Measurements from ENCODE around the gene TOP3A. TPM values are rescaled to one million over a fixed set of nuclear protein-coding genes. Genes with fewer than 3 reads are reported as not detected.
A peak's percentile ranks its signal among the peaks of the same experiment; 100 is the strongest.

TOP3A gene
- total RNA-seq, 1 experiment from 2014 or later = 100 TPM

GRCh38 chr17:18362698-18363100 is 47.9 kb upstream of the TOP3A start:
- Histone ChIP-seq H3K4me3 (ENCODE audit: low read depth, low read length, poor library complexity, severe bottlenecking) (peak overlapping the region; percentile 87), H3K4me1 (ENCODE audit: insufficient read depth, low read length, poor library complexity, severe bottlenecking) (no peaks in the 10 kb centered on the region), H3K9me3 (ENCODE audit: low read depth, low read length, poor library complexity, severe bottlenecking) (no peaks in the 10 kb centered on the region), H3K27ac (ENCODE audit: low read depth, low read length, poor library complexity, severe bottlenecking) (peak overlapping the region; percentile 80), H3K27me3 (replicated peaks; ENCODE audit: insufficient read depth, low read depth, low read length, poor library complexity) (no peaks in the 10 kb centered on the region), H3K36me3 (ENCODE audit: insufficient read depth, low read length, poor library complexity, severe bottlenecking) (peaks cover 15% of the 10 kb centered on the region)
- CTCF ChIA-PET = no interaction called here
- BruUV-seq (replicated peaks) = TSS peak; percentile 58
- intact Hi-C loops (cut with micrococcal nuclease; ENCODE audit: unreplicated experiment) = loop anchor here (5.0 kb wide), 1 partner anchor 180 kb away; the partner anchor contains the start of gene ALKBH5
- TF ChIP-seq CTCF (conservative IDR thresholded peaks at IDR 0.05; ENCODE audit: low read depth, low read length) (no peak), EZH2 (IDR thresholded peaks at IDR 0.05; ENCODE audit: borderline replicate concordance, low read depth, low read length, poor library complexity, severe bottlenecking) (no peak)
- POLR2A ChIA-PET (ENCODE audit: low non-redundant PET) = interaction anchor here (0.6 kb wide), 1 partner anchor 62 kb away, joined by 4 read pairs; no protein-coding TSS in a partner anchor
- peak; percentile 30 for DNase-seq (ENCODE audit: low spot score)

- Histone ChIP-seq H3K4me1 (ENCODE audit: insufficient read depth, low read length, poor library complexity, severe bottlenecking) (no peaks in the 10 kb centered on the region), H3K4me3 (ENCODE audit: low read depth, low read length, poor library complexity, severe bottlenecking) (peak overlapping the region; percentile 87), H3K27ac (ENCODE audit: low read depth, low read length, poor library complexity, severe bottlenecking) (peak overlapping the region; percentile 80), H3K9me3 (ENCODE audit: low read depth, low read length, poor library complexity, severe bottlenecking) (no peaks in the 10 kb centered on the region), H3K27me3 (replicated peaks; ENCODE audit: insufficient read depth, low read depth, low read length, poor library complexity) (no peaks in the 10 kb centered on the region), H3K36me3 (ENCODE audit: insufficient read depth, low read length, poor library complexity, severe bottlenecking) (peaks cover 15% of the 10 kb centered on the region)
- CTCF ChIA-PET = no interaction called here
- intact Hi-C loops (cut with micrococcal nuclease; ENCODE audit: unreplicated experiment) = loop anchor here (5.0 kb wide), 1 partner anchor 180 kb away; the partner anchor contains the start of gene ALKBH5
- no peak for DNase-seq (ENCODE audit: low spot score)
- BruUV-seq (replicated peaks) = no TSS peak
- POLR2A ChIA-PET (ENCODE audit: low non-redundant PET) = interaction anchor here (0.5 to 0.6 kb wide), 2 partner anchors 61 to 124 kb away, joined by 3 to 4 read pairs; no protein-coding TSS in a partner anchor
- TF ChIP-seq CTCF (conservative IDR thresholded peaks at IDR 0.05; ENCODE audit: low read depth, low read length) (no peak), EZH2 (IDR thresholded peaks at IDR 0.05; ENCODE audit: borderline replicate concordance, low read depth, low read length, poor library complexity, severe bottlenecking) (no peak)
Measured at GRCh38 chr17:18361837-18362697, 47.3 kb upstream of the TOP3A start.

- Histone ChIP-seq H3K4me3 (ENCODE audit: low read depth, low read length, poor library complexity, severe bottlenecking) (no peak overlapping the region), H3K36me3 (ENCODE audit: insufficient read depth, low read length, poor library complexity, severe bottlenecking) (peaks cover 15% of the 10 kb centered on the region), H3K9me3 (ENCODE audit: low read depth, low read length, poor library complexity, severe bottlenecking) (no peaks in the 10 kb centered on the region), H3K27ac (ENCODE audit: low read depth, low read length, poor library complexity, severe bottlenecking) (no peak overlapping the region), H3K4me1 (ENCODE audit: insufficient read depth, low read length, poor library complexity, severe bottlenecking) (no peaks in the 10 kb centered on the region), H3K27me3 (replicated peaks; ENCODE audit: insufficient read depth, low read depth, low read length, poor library complexity) (no peaks in the 10 kb centered on the region)
- TF ChIP-seq CTCF (conservative IDR thresholded peaks at IDR 0.05; ENCODE audit: low read depth, low read length) (no peak), EZH2 (IDR thresholded peaks at IDR 0.05; ENCODE audit: borderline replicate concordance, low read depth, low read length, poor library complexity, severe bottlenecking) (no peak)
- no TSS peak for BruUV-seq (replicated peaks)
- ChIA-PET CTCF (no interaction called here), POLR2A (ENCODE audit: low non-redundant PET) (no interaction called here)
- DNase-seq (ENCODE audit: low spot score) = no peak
- intact Hi-C loops (cut with micrococcal nuclease; ENCODE audit: unreplicated experiment) = loop anchor here (5.0 kb wide), 1 partner anchor 178 kb away; the partner anchor contains the start of gene ALKBH5
Measured at GRCh38 chr17:18360518-18360917, 45.7 kb upstream of the TOP3A start.

All from A673 (cell line).